Naive thymus-derived CD8-positive, alpha-beta T cell (primary cell): ENCODE results near the gene MMD2. TPM values are rescaled to one million over a fixed set of nuclear protein-coding genes. Genes with fewer than 3 reads are reported as not detected.
A peak's percentile ranks its signal among the peaks of the same experiment; 100 is the strongest.

Experiments
- ATAC-seq, 2 donors: fragments of 150-1000 bp; cut with Tn5 transposase in 1 of 2; sonication (Bioruptor Pico), chemical (Tn5 transposase) in 1 of 2; 1 replicate in 1 of 2; 2 replicates in 1 of 2; pipeline ENCODE4 v1.10.0; 2021; ENCODE audit warnings: mild to moderate bottlenecking in 2 of 2, moderate library complexity in 2 of 2
- POLR2A ChIA-PET: fragments of 350-600 bp; sonication (Branson Sonifier 250); formaldehyde crosslinking; loops from one replicate; lab custom pipeline; 2021; ENCODE audit warnings: antibody characterized with exemption; lab: Charles Lee
- DNase-seq, 10 donors: peaks; one replicate each; pipeline versions ENCODE4 v3.0.0 to v3.0.0-alpha.2; 2020 to 2022
- H3K27ac Mint-ChIP-seq, 10 donors: one replicate each; pipeline ENCODE4 v1.8.0; 2020 to 2022; ENCODE audit warnings: mild to moderate bottlenecking in 10 of 10, mixed read lengths in 10 of 10, moderate library complexity in 4 of 10, inconsistent platforms in 1 of 10
- H3K27me3 Mint-ChIP-seq, 5 donors: one replicate each; pipeline ENCODE4 v1.8.0; 2021 to 2022; ENCODE audit warnings: mixed read lengths in 5 of 5
- H3K36me3 Mint-ChIP-seq, 3 donors: one replicate each; pipeline ENCODE4 v1.8.0; 2020 to 2022; ENCODE audit warnings: mixed read lengths in 3 of 3, mild to moderate bottlenecking in 2 of 3, inconsistent platforms in 1 of 3
- H3K4me1 Mint-ChIP-seq, 4 donors: one replicate each; pipeline ENCODE4 v1.8.0; 2021 to 2022; ENCODE audit warnings: mixed read lengths in 4 of 4
- H3K4me3 Mint-ChIP-seq, 10 donors: one replicate each; pipeline ENCODE4 v1.8.0; 2020 to 2022; ENCODE audit warnings: mild to moderate bottlenecking in 10 of 10, mixed read lengths in 10 of 10, moderate library complexity in 6 of 10, inconsistent platforms in 1 of 10
- H3K9me3 Mint-ChIP-seq, 9 donors: one replicate each; pipeline ENCODE4 v1.8.0; 2020 to 2022; ENCODE audit warnings: mixed read lengths in 9 of 9, mild to moderate bottlenecking in 3 of 9, inconsistent platforms in 1 of 9, moderate library complexity in 1 of 9
- polyA plus RNA-seq, 3 donors: library from polyadenylated mRNA; unstranded; fragments of 300-500 nt; fragmentation: Illumina TruSeq; gene quantifications; one replicate each; pipeline ENCODE4 v1.2.3, GENCODE V29; 2021
- total RNA-seq, 8 experiments: library from RNA in 2 of 8; stranded (reverse) in 2 of 8; gene quantifications; one replicate each; pipeline ENCODE4 v1.2.3 and lab custom pipeline; 2021 to 2026

The MMD2 gene
- total and polyA plus RNA-seq, 5 experiments from 2014 or later = not detected

GRCh38 chr7:4886671-4887070 is 72.3 kb downstream of the MMD2 start:
- DNase-seq (no peak), ATAC-seq (no peak)
- Mint-ChIP-seq H3K27ac (no peak overlapping the region), H3K27me3 (peaks cover 12 to 31% (median 29%) of the 10 kb centered on the region in 5 donors), H3K4me1 (peaks cover 6 to 17% (median 13%) of the 10 kb centered on the region in 4 donors), H3K36me3 (no peaks in the 10 kb centered on the region), H3K4me3 (no peak overlapping the region), H3K9me3 (no peaks in the 10 kb centered on the region)
- POLR2A ChIA-PET = no interaction called here

- peaks cover 12 to 34% (median 31%) of the 10 kb centered on the region in 5 donors for H3K27me3 Mint-ChIP-seq
- no peak overlapping the region for H3K27ac Mint-ChIP-seq
- ATAC-seq = no peak
- DNase-seq = no peak
- H3K4me3 Mint-ChIP-seq = no peak overlapping the region
- H3K9me3 Mint-ChIP-seq = no peaks in the 10 kb centered on the region
- H3K36me3 Mint-ChIP-seq = no peaks in the 10 kb centered on the region
- POLR2A ChIA-PET = no interaction called here
- peaks cover 6 to 17% (median 13%) of the 10 kb centered on the region in 4 donors for H3K4me1 Mint-ChIP-seq
These were observed 73.6 kb downstream of the MMD2 start for GRCh38 chr7:4885317-4885807.

DNA sequence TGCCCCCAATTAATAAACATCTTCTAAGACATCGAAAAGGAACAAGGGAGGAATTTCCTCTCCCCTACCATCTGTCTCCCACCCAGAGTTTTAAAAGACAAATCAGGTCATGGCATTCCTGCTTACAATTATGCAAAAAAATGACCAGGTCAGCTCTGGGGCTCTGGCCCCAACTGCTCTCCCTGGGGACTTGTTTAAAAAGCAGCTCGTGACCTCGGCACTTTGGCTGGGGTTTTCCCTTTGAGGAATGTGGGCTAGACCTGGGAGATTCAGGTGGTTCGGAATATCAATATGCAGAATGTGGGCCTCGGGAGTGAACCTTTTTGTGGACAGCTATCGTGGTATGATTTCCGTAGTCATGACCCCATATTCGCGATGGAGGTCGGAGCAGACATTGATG is 74.8 kb downstream of the MMD2 start:
- peak overlapping the region in 8 of 10 donors; percentile 17 to 68 (median 40) for H3K4me3 Mint-ChIP-seq
- no peak overlapping the region for H3K27ac Mint-ChIP-seq
- ATAC-seq = no peak
- H3K36me3 Mint-ChIP-seq = no peaks in the 10 kb centered on the region
- peaks cover 6 to 17% (median 13%) of the 10 kb centered on the region in 4 donors for H3K4me1 Mint-ChIP-seq
- H3K27me3 Mint-ChIP-seq = peaks cover 13 to 45% (median 29%) of the 10 kb centered on the region in 5 donors
- POLR2A ChIA-PET = interaction anchor here (0.6 kb wide), 1 partner anchor 151 kb away, joined by 3 read pairs; no protein-coding TSS in a partner anchor
- no peak for DNase-seq
- H3K9me3 Mint-ChIP-seq = no peaks in the 10 kb centered on the region

DNA sequence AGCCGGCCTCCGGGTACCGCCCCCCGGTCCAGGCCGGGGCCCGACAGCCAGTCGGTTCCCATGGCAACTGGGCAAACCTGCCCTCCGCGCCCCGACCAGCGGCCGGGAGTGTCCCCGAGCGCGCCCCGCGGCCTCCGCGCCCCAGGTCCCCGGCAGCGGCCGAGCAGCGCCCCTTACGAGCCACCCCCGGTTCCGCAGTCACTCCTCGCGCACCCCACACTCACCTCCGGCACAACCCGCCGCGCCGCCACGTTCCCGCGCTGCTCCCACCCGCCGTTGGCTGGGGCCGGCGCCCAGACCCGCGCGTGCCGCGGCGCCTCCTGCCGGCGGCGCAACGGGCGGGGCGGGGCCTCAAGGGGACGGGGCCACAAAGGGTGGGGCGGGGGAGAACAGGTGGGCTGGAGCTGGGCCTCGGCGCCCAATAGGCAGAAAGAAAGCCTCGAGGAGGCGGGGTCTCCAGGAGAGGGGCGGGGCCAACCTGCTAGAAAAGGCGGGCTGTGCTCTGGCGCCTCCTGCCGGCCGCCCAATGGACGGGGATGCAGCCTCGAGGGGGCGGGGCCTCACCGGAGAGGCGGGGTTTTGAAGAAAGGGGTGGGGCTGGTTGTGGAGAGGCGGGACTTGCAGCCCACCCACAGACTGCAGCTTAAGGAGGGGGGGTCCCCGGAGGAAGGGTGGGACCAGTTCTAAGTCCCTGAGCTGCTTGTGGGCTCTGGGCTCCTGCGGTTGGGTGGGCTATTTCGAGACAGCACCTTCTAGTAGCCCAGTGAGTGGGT is 75.4 kb downstream of the MMD2 start, which contains the start of gene RADIL:
TSS of gene RADIL (minus strand) at position 345 of the 773 bp plus-strand sequence. CDS start 5,577 bp downstream, outside the sequence.
- H3K4me1 Mint-ChIP-seq = peaks cover 6 to 17% (median 13%) of the 10 kb centered on the region in 4 donors
- H3K36me3 Mint-ChIP-seq = no peaks in the 10 kb centered on the region
- POLR2A ChIA-PET = interaction anchor here (0.6 to 1.0 kb wide), 2 partner anchors 53 to 1670 kb away, joined by 3 read pairs; no protein-coding TSS in a partner anchor
- peaks cover 11 to 46% (median 27%) of the 10 kb centered on the region in 5 donors for H3K27me3 Mint-ChIP-seq
- DNase-seq = peak; percentile 69 to 91 (median 87)
- peak; percentile 91 to 96 for ATAC-seq
- peak within 1 kb of the TSS in 2 of 10 donors; percentile 3 to 21 for H3K27ac Mint-ChIP-seq
- H3K9me3 Mint-ChIP-seq = no peaks in the 10 kb centered on the region
- peak within 1 kb of the TSS; percentile 66 to 86 (median 70) for H3K4me3 Mint-ChIP-seq

DNA sequence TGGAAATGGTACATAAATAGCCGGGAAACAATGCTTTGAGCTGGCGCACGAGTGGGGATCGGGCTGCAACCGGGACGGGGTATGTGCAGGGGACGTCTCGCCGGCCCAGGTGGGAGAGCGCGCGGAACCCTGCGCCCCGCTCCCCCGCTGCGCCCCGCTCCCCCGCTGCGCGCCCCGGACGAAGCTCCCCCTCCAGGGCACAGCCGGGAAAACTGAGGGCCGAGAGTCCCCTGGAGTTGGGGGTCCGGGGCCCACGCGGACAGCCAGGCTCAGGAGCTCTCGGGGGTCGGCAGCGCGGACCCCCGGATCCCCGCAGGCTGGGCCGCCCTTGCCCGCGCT is 76.0 kb downstream of the MMD2 start:
- H3K4me1 Mint-ChIP-seq = peaks cover 6 to 17% (median 13%) of the 10 kb centered on the region in 4 donors
- H3K27me3 Mint-ChIP-seq = peaks cover 11 to 49% (median 27%) of the 10 kb centered on the region in 5 donors
- no peak for DNase-seq
- H3K9me3 Mint-ChIP-seq = no peaks in the 10 kb centered on the region
- H3K36me3 Mint-ChIP-seq = no peaks in the 10 kb centered on the region
- H3K4me3 Mint-ChIP-seq = peak overlapping the region; percentile 66 to 86 (median 70)
- ATAC-seq = peak in 1 of 2 donors; percentile 13
- POLR2A ChIA-PET = interaction anchor here (0.6 to 1.0 kb wide), 2 partner anchors 52 to 1670 kb away, joined by 3 read pairs; no protein-coding TSS in a partner anchor
- H3K27ac Mint-ChIP-seq = peak overlapping the region in 2 of 10 donors; percentile 3 to 15

DNA sequence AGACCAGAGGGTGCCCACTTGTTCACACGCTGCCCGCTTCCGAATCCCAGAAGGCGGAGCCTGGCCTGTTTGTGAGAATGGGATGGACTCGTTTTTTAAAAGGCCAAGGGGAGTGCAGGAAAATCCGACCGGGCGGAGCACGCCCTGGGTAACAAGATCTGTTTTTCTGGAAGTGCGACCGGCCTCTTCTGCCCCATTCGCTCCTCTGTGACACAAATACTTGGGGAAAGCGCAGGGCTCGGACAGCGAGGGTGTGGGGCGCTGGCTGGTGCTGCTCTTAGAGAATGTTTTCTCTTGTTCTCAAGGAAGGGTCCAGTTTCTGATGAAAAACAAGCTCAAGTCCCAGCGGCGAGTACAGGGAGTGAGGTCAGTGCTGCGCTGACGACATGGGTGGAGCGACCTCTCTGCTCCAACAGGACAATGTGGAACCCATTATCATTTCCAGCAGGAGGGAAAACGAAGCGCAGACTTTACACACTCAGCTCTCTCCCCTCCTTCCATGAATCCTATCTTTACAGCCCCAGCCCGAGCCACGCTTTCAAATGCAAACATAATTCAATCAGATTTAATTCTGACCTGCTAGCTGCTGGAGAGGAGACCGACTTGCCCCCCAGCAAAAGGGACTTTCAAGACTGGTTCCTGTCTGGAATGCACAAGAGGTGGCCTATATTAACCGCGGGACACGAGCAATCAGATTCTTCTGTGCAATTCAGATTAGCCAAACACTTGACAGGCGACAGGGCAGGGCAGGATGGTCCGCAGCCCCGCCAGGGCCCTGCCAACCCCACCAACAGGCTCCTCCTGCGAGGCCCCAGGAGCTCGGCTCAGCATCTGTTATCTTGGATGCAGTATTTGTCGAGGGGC is 76.6 kb downstream of the MMD2 start:
- peak overlapping the region in 2 of 10 donors; percentile 3 to 15 for H3K27ac Mint-ChIP-seq
- H3K36me3 Mint-ChIP-seq = no peaks in the 10 kb centered on the region

GRCh38 chr7:4880218-4880617 is 78.8 kb downstream of the MMD2 start:
- ATAC-seq (no peak), DNase-seq (no peak)
- no peaks in the 10 kb centered on the region for H3K36me3 Mint-ChIP-seq
- peak overlapping the region in 1 of 10 donors; percentile 7 for H3K4me3 Mint-ChIP-seq
- peaks cover 12 to 60% (median 23%) of the 10 kb centered on the region in 5 donors for H3K27me3 Mint-ChIP-seq
- POLR2A ChIA-PET = no interaction called here
- peaks cover 6 to 17% (median 13%) of the 10 kb centered on the region in 4 donors for H3K4me1 Mint-ChIP-seq
- H3K27ac Mint-ChIP-seq = no peak overlapping the region
- H3K9me3 Mint-ChIP-seq = no peaks in the 10 kb centered on the region

More for the DNA sequence above, 76.6 kb downstream of the MMD2 start:
- Mint-ChIP-seq H3K4me1 (peaks cover 6 to 17% (median 13%) of the 10 kb centered on the region in 4 donors), H3K4me3 (peak overlapping the region; percentile 66 to 86 (median 70)), H3K9me3 (no peaks in the 10 kb centered on the region), H3K27me3 (peaks cover 12 to 52% (median 27%) of the 10 kb centered on the region in 5 donors)
- DNase-seq (peak in 1 of 10 donors; percentile 3), ATAC-seq (no peak)
- POLR2A ChIA-PET = interaction anchor here (0.6 to 1.0 kb wide), 2 partner anchors 51 to 1669 kb away, joined by 3 read pairs; no protein-coding TSS in a partner anchor

- DNase-seq = no peak
- Mint-ChIP-seq H3K27me3 (peaks cover 12 to 59% (median 23%) of the 10 kb centered on the region in 5 donors), H3K36me3 (no peaks in the 10 kb centered on the region), H3K9me3 (no peaks in the 10 kb centered on the region), H3K4me1 (peaks cover 6 to 17% (median 13%) of the 10 kb centered on the region in 4 donors), H3K27ac (no peak overlapping the region), H3K4me3 (no peak overlapping the region)
- POLR2A ChIA-PET = no interaction called here
- ATAC-seq = no peak
These were observed 79.4 kb downstream of the MMD2 start for GRCh38 chr7:4879396-4880081.

DNA sequence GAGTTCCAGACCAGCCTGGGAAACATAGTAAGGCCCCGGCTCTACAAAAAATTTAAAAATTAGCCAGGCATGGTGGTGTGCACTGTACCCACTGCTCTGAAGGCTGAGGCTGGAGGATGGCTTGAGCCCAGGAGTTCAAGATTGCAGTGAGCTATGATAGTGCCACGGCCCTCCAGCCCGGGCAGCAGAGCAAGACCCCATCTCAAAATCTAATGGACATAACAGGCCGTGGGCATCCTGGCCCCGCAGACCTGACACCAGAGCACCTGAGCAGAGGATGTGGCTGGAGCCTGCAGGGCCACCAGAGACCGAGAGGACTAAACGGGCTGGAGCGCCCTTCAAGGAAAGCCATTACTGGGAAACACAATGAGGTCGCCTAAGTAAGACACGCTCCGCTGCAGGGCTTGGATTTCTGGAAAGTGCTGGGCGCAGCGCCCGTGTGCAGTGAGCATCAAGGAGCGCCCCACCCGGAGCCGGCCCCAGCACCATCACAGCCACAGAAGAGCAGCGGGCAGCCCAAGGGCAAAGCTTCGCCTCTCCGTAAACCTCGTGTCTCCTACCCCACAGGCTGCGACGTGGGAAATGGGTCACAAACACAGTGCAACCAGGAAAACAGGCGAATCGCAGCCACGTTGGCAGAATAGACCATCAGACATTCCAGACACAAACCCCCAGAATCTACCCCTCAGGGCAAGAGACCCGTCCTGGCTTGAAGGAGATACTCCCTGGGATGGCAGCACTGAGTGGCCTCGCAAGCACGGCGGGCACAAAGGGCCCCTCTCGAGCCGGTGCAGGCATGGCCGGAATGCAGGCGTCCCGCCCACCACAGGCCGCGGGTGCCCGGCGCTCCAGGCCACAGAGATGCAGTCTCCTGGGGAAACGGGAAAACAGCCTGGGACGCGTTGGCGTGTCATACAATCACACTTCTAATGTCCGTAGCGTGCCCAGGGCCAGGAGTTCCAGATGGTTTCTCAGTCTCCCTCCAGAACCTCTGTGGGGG is 80.4 kb downstream of the MMD2 start:
- H3K27me3 Mint-ChIP-seq = peaks cover 12 to 52% (median 23%) of the 10 kb centered on the region in 5 donors

GRCh38 chr7:4876586-4876985 is 82.4 kb downstream of the MMD2 start:
- DNase-seq = no peak
- no peak for ATAC-seq
- no peaks in the 10 kb centered on the region for H3K9me3 Mint-ChIP-seq
- H3K27ac Mint-ChIP-seq = no peak overlapping the region
- peaks cover 0 to 1% (median 0%) of the 10 kb centered on the region in 4 donors for H3K4me1 Mint-ChIP-seq
- no peaks in the 10 kb centered on the region for H3K36me3 Mint-ChIP-seq
- peaks cover 5 to 58% (median 29%) of the 10 kb centered on the region in 5 donors for H3K27me3 Mint-ChIP-seq
- POLR2A ChIA-PET = no interaction called here
- H3K4me3 Mint-ChIP-seq = no peak overlapping the region

More for the DNA sequence above, 80.4 kb downstream of the MMD2 start:
- peaks cover 6 to 13% (median 11%) of the 10 kb centered on the region in 4 donors for H3K4me1 Mint-ChIP-seq
- no peaks in the 10 kb centered on the region for H3K9me3 Mint-ChIP-seq
- no peak overlapping the region for H3K4me3 Mint-ChIP-seq
- POLR2A ChIA-PET = no interaction called here
- H3K27ac Mint-ChIP-seq = no peak overlapping the region
- ATAC-seq = no peak
- H3K36me3 Mint-ChIP-seq = no peaks in the 10 kb centered on the region
- no peak for DNase-seq

DNA sequence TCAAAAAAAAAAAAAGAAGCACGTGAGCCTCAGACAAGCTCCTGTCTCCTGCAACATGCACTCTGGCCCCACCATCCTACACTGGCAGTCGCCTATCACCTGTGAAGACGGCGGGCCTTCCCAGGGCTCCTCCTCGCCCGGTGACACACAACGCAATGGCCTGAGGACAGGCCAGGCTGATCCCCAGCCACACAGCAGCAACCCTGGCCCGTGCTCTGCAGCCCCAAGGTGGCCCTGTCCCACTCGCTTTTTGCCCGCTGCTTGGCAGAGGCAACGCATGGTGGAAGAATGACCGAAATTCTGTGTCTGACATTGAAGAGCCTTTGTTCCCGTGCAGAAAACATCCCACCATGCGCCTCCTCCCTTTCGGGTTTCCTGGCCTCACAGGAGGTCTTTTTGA is 83.6 kb downstream of the MMD2 start:
- H3K4me3 Mint-ChIP-seq = no peak overlapping the region
- no peaks in the 10 kb centered on the region for H3K36me3 Mint-ChIP-seq
- ATAC-seq (no peak), DNase-seq (no peak)
- peaks cover 5 to 63% (median 30%) of the 10 kb centered on the region in 5 donors for H3K27me3 Mint-ChIP-seq
- H3K4me1 Mint-ChIP-seq = peaks cover 3 to 11% (median 6%) of the 10 kb centered on the region in 4 donors
- POLR2A ChIA-PET = interaction anchor here (0.6 kb wide), 1 partner anchor 90 kb away, joined by 3 read pairs; no protein-coding TSS in a partner anchor
- H3K9me3 Mint-ChIP-seq = no peaks in the 10 kb centered on the region
- no peak overlapping the region for H3K27ac Mint-ChIP-seq
